HEK293 (cell line): ENCODE measurements around the gene RAB10.

ENCODE experiments used
- ATF2 ChIP-seq: fragments of 450-650 bp; formaldehyde crosslinking; IDR thresholded peaks from 2 replicates; pipeline ENCODE4 v1.5.1; 2016; ENCODE audit warnings: missing biosample characterization, missing genetic modification characterization, low read depth
- IKZF3 ChIP-seq: fragments of 450-650 bp; IDR thresholded peaks from 2 replicates; pipeline ENCODE4 v1.5.0; 2018; ENCODE audit warnings: missing biosample characterization, mild to moderate bottlenecking, missing genetic modification characterization, moderate library complexity
- PATZ1 ChIP-seq: fragments of 450-650 bp; formaldehyde crosslinking; IDR thresholded peaks from 2 replicates; pipeline ENCODE4 v1.5.1; 2016; ENCODE audit warnings: missing biosample characterization, missing genetic modification characterization
- PRDM10 ChIP-seq: fragments of 450-650 bp; formaldehyde crosslinking; IDR thresholded peaks from 2 replicates; pipeline ENCODE4 v1.5.1; 2016; ENCODE audit warnings: missing biosample characterization, missing genetic modification characterization
- PRDM4 ChIP-seq: fragments of 450-650 bp; formaldehyde crosslinking; IDR thresholded peaks from 2 replicates; pipeline ENCODE4 v1.5.1; 2017; ENCODE audit warnings: missing biosample characterization, missing genetic modification characterization
- PRDM6 ChIP-seq: fragments of 450-650 bp; formaldehyde crosslinking; IDR thresholded peaks from 2 replicates; pipeline ENCODE4 v1.5.1; 2017; ENCODE audit warnings: missing biosample characterization, missing genetic modification characterization
- SALL2 ChIP-seq: fragments of 450-650 bp; formaldehyde crosslinking; IDR thresholded peaks from 2 replicates; pipeline ENCODE4 v1.5.0; 2017; ENCODE audit warnings: missing biosample characterization, mild to moderate bottlenecking, missing genetic modification characterization, borderline replicate concordance
- ZFP3 ChIP-seq: fragments of 450-650 bp; formaldehyde crosslinking; IDR thresholded peaks from 2 replicates; pipeline ENCODE4 v1.5.1; 2016; ENCODE audit warnings: low read depth, missing biosample characterization, missing genetic modification characterization
- ZNF114 ChIP-seq: fragments of 450-650 bp; formaldehyde crosslinking; IDR thresholded peaks from 2 replicates; pipeline ENCODE4 v1.5.0; 2017; ENCODE audit warnings: missing biosample characterization, missing genetic modification characterization
- ZNF18 ChIP-seq: fragments of 450-650 bp; formaldehyde crosslinking; IDR thresholded peaks from 2 replicates; pipeline ENCODE4 v1.5.1; 2016; ENCODE audit warnings: missing biosample characterization, missing genetic modification characterization
- ZNF266 ChIP-seq: fragments of 450-650 bp; formaldehyde crosslinking; IDR thresholded peaks from 2 replicates; pipeline ENCODE4 v1.5.1; 2016; ENCODE audit warnings: missing biosample characterization, missing genetic modification characterization, low read depth
- ZNF350 ChIP-seq: fragments of 450-650 bp; formaldehyde crosslinking; IDR thresholded peaks from 2 replicates; pipeline ENCODE4 v1.5.0; 2017; ENCODE audit warnings: missing biosample characterization, mild to moderate bottlenecking, missing genetic modification characterization
- ZNF366 ChIP-seq: fragments of 450-650 bp; formaldehyde crosslinking; conservative IDR thresholded peaks from 2 replicates; pipeline ENCODE4 v1.5.1; 2016; ENCODE audit warnings: missing biosample characterization, missing genetic modification characterization
- ZNF513 ChIP-seq: fragments of 450-650 bp; IDR thresholded peaks from 2 replicates; pipeline ENCODE4 v1.5.1; 2018; ENCODE audit warnings: missing biosample characterization, missing genetic modification characterization
- ZNF521 ChIP-seq: fragments of 450-650 bp; formaldehyde crosslinking; IDR thresholded peaks from 2 replicates; pipeline ENCODE4 v1.5.1; 2017; ENCODE audit warnings: missing biosample characterization, mild to moderate bottlenecking, missing genetic modification characterization
- ZNF623 ChIP-seq: fragments of 450-650 bp; formaldehyde crosslinking; IDR thresholded peaks from 2 replicates; pipeline ENCODE4 v1.5.1; 2016; ENCODE audit warnings: missing biosample characterization, missing genetic modification characterization
- ZNF701 ChIP-seq: fragments of 450-650 bp; formaldehyde crosslinking; IDR thresholded peaks from 2 replicates; pipeline ENCODE4 v1.5.1; 2016; ENCODE audit warnings: missing biosample characterization, missing genetic modification characterization
- ZNF776 ChIP-seq: fragments of 450-650 bp; formaldehyde crosslinking; IDR thresholded peaks from 2 replicates; pipeline ENCODE4 v1.5.0; 2017; ENCODE audit warnings: missing biosample characterization, missing genetic modification characterization, borderline replicate concordance
- ZSCAN4 ChIP-seq: fragments of 450-650 bp; formaldehyde crosslinking; IDR thresholded peaks from 2 replicates; pipeline ENCODE4 v1.5.1; 2017; ENCODE audit warnings: missing biosample characterization, missing genetic modification characterization
- ZSCAN5A ChIP-seq: fragments of 450-650 bp; formaldehyde crosslinking; IDR thresholded peaks from 2 replicates; pipeline ENCODE4 v1.5.1; 2016; ENCODE audit warnings: missing biosample characterization, missing genetic modification characterization

Gene RAB10

GRCh38 chr2:26011990-26012856 is 21.7 kb upstream of the RAB10 start (continued):
- TF ChIP-seq SALL2 (tag by site-specific recombination) (no peak), ZNF266 (tag by site-specific recombination) (no peak), ZNF18 (tag by site-specific recombination) (no peak), ZNF521 (tag by site-specific recombination) (no peak), ZNF623 (peak; percentile 24; the same call in 1 of the 2 replicates), IKZF3 (no peak; the same call in 1 of the 2 replicates), ZSCAN5A (tag by site-specific recombination) (no peak), ZNF776 (tag by site-specific recombination) (no peak), PRDM6 (tag by site-specific recombination) (no peak), PRDM4 (tag by site-specific recombination) (no peak), PRDM10 (peak; percentile 25; the same call in 1 of the 2 replicates), ZNF114 (tag by site-specific recombination) (no peak), ZNF366 (peak; percentile 82), ZNF513 (no peak), ZNF701 (tag by site-specific recombination) (no peak), PATZ1 (tag by site-specific recombination) (no peak), ZFP3 (tag by site-specific recombination) (no peak), ZNF350 (no peak), ZSCAN4 (tag by site-specific recombination) (no peak), ATF2 (tag by site-specific recombination) (no peak)
